CD4-positive, alpha-beta T cell treated with Interleukin-4 for 4 hours (primary cell): Measurements from ENCODE around the gene PKMYT1.

Experiments
- DNase-seq: peaks from one replicate; pipeline ENCODE4 v3.0.0-alpha.2; 2020

The PKMYT1 gene

GRCh38 chr16:2980227-2981176, at the start of gene PKMYT1:
Gene PKMYT1, minus strand, starts transcription at chr16:2980446. Its CDS starts 789 bp downstream, at chr16:2979657.
- peak; percentile 88 for DNase-seq

- DNase-seq, result no peak
Measured at GRCh38 chr16:3029491-3030221, 49.4 kb upstream of the PKMYT1 start.

- no peak for DNase-seq
Measured at GRCh38 chr16:3028716-3029319, 48.6 kb upstream of the PKMYT1 start.

DNA sequence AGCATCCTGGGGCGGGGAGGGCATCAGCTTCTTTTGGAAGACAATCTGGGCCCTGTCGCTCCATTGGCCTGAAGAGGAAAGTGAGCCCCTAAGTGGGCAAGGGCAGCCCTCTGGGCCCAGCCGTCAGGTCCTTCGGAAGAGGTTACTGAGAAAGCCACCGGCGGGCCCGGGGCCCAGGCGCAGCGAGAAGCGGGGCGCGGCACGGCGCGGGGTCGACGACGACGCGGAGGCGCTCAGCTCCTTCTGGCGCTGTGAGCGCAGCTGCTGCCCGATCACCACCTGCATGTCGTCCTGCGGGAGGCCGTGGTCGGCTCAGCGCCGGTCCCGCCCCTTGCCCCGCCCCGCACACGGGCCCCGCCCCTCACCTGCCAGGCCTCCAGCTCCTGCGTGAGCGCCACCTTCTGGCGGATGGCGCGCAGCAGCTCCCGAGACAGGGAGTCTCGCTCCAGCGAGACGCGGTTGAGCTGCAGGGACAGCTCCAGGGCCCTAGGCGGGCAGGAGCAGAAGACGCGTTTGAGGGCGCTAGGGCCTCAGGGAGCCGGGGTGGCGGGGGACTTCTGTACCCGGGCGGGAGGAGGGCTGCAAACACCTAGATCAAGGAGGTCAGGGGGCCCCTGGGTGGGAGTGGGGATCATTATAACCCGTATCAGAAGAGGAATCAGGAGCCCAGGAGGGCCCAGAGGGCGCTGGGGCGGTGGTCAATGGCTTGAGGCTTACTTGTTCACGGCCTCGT, 47.9 kb upstream of the PKMYT1 start:
- DNase-seq, result peak; percentile 76

GRCh38 chr16:3027489-3027795, 47.2 kb upstream of the PKMYT1 start:
- no peak for DNase-seq

DNA sequence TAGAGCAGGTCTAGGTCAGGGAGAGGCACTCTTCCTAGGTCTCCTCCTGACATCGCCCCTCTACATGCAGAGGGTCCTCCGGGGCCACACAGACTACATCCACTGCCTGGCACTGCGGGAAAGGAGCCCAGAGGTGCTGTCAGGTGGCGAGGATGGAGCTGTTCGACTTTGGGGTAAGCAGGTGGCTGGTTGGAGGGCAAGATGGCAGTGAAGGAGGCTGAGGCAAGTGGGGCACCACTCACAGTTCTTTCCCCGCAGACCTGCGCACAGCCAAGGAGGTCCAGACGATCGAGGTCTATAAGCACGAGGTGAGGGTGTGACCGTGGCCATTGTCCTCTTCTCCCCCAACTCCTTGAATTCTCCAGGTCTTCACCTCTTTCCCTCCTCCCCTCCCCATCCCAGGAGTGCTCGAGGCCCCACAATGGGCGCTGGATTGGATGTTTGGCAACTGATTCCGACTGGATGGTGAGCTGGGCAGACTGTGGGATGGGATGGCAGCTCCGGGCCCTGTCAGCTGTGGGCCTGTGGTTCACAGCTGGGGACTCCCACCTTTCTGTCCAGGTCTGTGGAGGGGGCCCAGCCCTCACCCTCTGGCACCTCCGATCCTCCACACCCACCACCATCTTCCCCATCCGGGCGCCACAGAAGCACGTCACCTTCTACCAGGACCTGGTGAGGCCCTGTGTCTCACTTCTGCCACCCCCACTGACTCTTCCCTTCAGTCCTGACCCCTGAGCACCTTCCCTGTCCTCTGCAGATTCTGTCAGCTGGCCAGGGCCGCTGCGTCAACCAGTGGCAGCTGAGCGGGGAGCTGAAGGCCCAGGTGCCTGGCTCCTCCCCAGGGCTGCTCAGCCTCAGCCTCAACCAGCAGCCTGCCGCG, 46.6 kb upstream of the PKMYT1 start:
- no peak for DNase-seq

- DNase-seq, result no peak
Measured at GRCh38 chr16:3026003-3026378, 45.7 kb upstream of the PKMYT1 start.

DNA sequence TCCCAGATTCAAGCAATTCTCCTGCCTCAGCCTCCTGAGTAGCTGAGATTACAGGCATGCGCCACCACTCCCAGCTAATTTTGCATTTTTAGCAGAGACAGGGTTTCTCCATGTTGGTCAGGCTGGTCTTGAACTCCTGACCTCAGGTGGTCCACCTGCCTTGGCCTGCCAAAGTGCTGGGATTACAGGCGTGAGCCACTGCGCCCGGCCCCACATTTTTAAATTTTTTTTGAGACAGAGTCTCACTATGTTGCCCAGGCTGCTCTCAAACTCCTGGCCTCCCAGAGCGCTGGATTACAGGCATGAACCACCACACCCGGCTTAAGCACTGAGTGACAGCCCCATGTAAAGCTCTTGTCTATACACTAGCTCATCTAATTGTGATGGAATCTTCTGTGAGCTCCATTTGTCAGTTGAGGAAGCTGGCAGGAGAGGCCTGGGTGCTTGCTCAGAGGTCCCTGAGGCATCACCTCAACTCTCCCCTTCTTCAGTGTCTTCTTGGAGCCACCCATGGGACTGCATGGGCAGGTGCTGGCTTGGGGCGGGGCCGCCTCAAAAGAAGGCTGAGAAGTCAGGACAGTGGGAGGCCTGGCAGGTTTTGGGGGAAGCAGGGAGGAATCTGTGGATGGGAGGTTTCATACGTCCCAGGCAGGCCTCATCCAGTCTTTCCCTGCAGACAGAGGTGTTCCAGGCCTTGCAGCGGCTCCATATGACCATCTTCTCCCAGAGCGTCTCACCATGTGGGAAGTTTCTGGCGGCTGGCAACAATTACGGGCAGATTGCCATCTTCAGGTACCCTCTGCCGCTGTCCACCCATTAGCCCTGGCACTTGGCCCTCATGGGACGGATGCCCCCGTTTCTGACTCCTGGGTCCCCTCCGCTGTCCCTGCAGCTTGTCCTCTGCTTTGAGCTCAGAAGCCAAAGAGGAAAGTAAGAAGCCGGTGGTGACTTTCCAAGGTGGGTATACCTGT, 45.1 kb upstream of the PKMYT1 start:
- no peak for DNase-seq

DNA sequence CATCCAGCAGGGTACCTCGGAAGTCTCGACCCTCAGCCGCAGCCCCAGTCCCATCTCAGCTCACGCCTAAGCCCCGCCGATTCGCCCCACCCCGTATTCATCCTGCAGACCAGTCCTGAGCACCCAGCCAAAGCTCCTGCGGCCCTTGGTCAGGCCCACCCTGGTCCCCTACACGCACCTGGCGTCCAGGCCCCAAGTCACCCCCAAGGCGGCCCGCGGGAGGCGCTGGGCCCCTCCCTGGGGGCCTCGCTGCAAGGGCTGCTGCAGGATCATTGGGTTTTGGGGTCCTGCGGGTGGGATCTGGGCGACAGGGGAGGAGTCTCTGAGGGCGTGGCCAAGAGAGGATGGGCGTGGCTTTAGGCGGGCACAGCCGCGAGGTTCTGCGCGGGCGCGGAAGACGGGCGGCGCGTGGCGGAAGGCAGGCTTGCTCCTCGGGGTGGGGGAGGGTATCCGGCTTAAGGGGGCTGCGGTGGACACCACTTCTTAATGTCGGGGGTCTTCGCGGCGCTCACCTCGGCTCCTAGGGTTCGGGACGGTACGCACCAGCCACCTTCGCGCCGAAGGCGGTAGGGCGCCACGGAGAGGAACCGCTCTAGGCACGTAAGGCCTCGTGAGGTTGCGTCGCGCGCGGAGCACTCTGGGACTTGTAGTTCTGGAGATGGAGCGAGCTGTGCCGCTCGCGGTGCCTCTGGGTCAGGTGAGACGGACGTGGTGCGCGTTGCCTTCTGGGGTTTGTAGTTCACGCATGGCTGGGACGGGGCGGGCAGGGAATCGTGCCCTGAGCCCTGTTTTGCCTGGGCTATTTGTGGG, 43.6 kb upstream of the PKMYT1 start, which contains the start of the genes HCFC1R1 and THOC6:
Gene HCFC1R1 (minus strand): TSS at position 274 of the 810 bp plus-strand sequence. CDS start 1 bp downstream, at position 273.
Gene THOC6 (plus strand): TSS at position 367 of the 810 bp plus-strand sequence. CDS start 292 bp downstream, at position 659.
- peak; percentile 95 for DNase-seq

GRCh38 chr16:3023415-3023668, 43.1 kb upstream of the PKMYT1 start:
- DNase-seq, result no peak

DNA sequence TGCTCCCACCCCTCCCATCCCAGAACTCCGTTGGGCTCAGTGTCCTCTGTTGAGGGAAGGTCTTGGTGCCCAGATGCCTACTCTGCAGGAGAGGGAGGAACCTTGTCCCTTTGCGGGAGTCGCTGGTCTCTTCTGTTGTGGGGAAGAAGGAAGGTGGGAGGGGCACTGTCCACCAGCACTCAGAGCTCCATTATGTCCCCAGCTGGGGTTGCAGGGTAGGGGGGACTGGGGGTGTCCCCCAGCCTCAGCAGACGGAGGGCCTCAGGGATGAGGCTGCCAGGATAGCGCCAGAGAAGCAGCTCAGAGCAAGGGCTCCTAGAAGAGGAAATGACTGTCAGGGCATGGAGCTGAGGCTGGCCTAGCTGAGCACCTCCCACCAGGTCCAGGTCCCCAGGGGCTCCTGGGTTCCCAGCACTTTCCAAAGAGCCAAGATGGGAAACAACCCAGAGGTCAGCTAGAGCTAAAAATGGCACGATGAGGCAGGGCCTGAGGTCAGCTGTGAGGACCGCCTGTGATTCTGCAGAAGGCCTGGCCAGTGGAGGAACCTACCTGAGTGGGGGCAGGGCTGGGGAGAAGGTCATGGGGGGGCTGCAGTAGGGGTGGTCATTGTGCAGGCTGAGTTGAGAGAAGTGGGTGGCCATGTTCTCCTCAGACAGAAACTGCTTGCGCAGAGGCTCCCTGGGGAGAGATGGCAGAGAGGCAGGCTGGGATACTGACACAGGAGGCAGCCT, 42.6 kb upstream of the PKMYT1 start:
- DNase-seq, result no peak

- peak; percentile 84 for DNase-seq
Measured at GRCh38 chr16:3022208-3022683, 42.0 kb upstream of the PKMYT1 start.

DNA sequence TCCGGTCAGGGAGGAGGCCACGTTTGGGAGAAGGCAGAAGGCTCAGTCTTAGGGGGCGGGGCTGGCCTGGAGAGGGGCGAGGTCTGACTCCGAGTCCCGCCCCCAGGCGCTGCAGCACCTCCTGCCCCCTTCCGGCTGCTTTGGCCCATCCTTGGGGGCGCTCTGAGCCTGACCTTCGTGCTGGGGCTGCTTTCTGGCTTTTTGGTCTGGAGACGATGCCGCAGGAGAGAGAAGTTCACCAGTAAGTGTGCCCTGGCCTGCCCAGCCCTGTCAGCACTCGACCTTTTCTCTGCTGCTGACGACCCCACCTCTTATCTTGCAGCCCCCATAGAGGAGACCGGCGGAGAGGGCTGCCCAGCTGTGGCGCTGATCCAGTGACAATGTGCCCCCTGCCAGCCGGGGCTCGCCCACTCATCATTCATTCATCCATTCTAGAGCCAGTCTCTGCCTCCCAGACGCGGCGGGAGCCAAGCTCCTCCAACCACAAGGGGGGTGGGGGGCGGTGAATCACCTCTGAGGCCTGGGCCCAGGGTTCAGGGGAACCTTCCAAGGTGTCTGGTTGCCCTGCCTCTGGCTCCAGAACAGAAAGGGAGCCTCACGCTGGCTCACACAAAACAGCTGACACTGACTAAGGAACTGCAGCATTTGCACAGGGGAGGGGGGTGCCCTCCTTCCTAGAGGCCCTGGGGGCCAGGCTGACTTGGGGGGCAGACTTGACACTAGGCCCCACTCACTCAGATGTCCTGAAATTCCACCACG, 41.4 kb upstream of the PKMYT1 start:
- peak; percentile 86 for DNase-seq

- peak; percentile 81 for DNase-seq
Measured at GRCh38 chr16:3020604-3021448, 40.6 kb upstream of the PKMYT1 start.

GRCh38 chr16:3020247-3020603, 40.0 kb upstream of the PKMYT1 start, which contains the start of gene TNFRSF12A:
Gene TNFRSF12A, plus strand, starts transcription at chr16:3020368. Its CDS starts 30 bp downstream, at chr16:3020398.
- DNase-seq, result peak; percentile 63

GRCh38 chr16:3019594-3020246, 39.5 kb upstream of the PKMYT1 start:
- no peak for DNase-seq
